Neural crest cell (in vitro differentiated cells): ENCODE results near the gene SNRNP200. TPM values are rescaled to one million over a fixed set of nuclear protein-coding genes. Genes with fewer than 3 reads are reported as not detected.
A peak's percentile ranks its signal among the peaks of the same experiment; 100 is the strongest.

Source experiments
- DNase-seq: peaks from one replicate; pipeline ENCODE4 v3.0.0; 2021; ENCODE audit warnings: low read depth, mixed read lengths, low spot score
- H3K27ac Mint-ChIP-seq: one replicate; pipeline ENCODE4 v1.8.0; 2021; ENCODE audit warnings: mild to moderate bottlenecking, mixed read lengths; ENCODE audit not compliant: unreplicated experiment
- H3K27me3 Mint-ChIP-seq: 2 replicates; pipeline ENCODE4 v1.8.0; 2021; ENCODE audit warnings: low read depth, mild to moderate bottlenecking, mixed read lengths
- H3K36me3 Mint-ChIP-seq: 2 replicates; pipeline ENCODE4 v1.8.0; 2021; ENCODE audit warnings: low read depth, mild to moderate bottlenecking, mixed read lengths
- H3K4me1 Mint-ChIP-seq: 2 replicates; pipeline ENCODE4 v1.8.0; 2021; ENCODE audit warnings: mixed read lengths
- H3K4me3 Mint-ChIP-seq: one replicate; pipeline ENCODE4 v1.8.0; 2021; ENCODE audit warnings: mild to moderate bottlenecking, mixed read lengths
- H3K9me3 Mint-ChIP-seq: 2 replicates; pipeline ENCODE4 v1.8.0; 2021; ENCODE audit warnings: mixed read lengths
- total RNA-seq: library from RNA; stranded (reverse); gene quantifications from 2 replicates; pipeline ENCODE4 v1.2.1, GENCODE V29; 2021
- TF ChIP-seq, protein P1 (sequence below): fragments of 200-600 bp; sonication (generic); conservative IDR thresholded peaks from 2 replicates; pipeline ENCODE4 v1.5.0; 2021; ENCODE audit warnings: antibody characterized with exemption, mild to moderate bottlenecking

The SNRNP200 gene
- total RNA-seq, 1 donor from 2014 or later: 250 TPM

DNA sequence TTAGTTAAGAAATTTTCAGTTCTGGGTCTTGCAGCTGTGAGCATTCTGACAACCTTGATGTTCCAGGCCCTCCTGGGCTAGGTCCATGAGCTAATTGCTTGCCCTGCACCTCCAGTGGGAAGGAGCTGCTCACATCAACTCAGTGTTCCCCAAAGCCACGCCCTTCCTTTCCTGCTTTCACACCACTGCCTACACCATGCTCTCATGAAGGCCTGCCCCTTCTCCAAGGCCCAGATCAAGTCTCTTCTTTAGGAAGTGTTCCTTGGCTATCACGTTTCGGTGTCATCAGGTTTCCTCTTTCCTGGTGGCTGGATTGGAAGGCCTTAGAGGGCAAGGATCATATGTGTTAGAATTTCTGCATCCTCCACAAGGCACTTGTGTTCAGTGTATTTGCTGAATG, 58.3 kb downstream of the SNRNP200 start:
- no peak for DNase-seq
- no peak overlapping the region for H3K4me3 Mint-ChIP-seq
- no peaks in the 10 kb centered on the region for H3K27me3 Mint-ChIP-seq
- no peaks in the 10 kb centered on the region for H3K9me3 Mint-ChIP-seq
- H3K4me1 Mint-ChIP-seq: peaks cover 14% of the 10 kb centered on the region
- H3K27ac Mint-ChIP-seq: no peak overlapping the region
- H3K36me3 Mint-ChIP-seq: no peaks in the 10 kb centered on the region
- TF ChIP-seq, protein P1, sequence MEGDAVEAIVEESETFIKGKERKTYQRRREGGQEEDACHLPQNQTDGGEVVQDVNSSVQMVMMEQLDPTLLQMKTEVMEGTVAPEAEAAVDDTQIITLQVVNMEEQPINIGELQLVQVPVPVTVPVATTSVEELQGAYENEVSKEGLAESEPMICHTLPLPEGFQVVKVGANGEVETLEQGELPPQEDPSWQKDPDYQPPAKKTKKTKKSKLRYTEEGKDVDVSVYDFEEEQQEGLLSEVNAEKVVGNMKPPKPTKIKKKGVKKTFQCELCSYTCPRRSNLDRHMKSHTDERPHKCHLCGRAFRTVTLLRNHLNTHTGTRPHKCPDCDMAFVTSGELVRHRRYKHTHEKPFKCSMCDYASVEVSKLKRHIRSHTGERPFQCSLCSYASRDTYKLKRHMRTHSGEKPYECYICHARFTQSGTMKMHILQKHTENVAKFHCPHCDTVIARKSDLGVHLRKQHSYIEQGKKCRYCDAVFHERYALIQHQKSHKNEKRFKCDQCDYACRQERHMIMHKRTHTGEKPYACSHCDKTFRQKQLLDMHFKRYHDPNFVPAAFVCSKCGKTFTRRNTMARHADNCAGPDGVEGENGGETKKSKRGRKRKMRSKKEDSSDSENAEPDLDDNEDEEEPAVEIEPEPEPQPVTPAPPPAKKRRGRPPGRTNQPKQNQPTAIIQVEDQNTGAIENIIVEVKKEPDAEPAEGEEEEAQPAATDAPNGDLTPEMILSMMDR: no peak

DNA sequence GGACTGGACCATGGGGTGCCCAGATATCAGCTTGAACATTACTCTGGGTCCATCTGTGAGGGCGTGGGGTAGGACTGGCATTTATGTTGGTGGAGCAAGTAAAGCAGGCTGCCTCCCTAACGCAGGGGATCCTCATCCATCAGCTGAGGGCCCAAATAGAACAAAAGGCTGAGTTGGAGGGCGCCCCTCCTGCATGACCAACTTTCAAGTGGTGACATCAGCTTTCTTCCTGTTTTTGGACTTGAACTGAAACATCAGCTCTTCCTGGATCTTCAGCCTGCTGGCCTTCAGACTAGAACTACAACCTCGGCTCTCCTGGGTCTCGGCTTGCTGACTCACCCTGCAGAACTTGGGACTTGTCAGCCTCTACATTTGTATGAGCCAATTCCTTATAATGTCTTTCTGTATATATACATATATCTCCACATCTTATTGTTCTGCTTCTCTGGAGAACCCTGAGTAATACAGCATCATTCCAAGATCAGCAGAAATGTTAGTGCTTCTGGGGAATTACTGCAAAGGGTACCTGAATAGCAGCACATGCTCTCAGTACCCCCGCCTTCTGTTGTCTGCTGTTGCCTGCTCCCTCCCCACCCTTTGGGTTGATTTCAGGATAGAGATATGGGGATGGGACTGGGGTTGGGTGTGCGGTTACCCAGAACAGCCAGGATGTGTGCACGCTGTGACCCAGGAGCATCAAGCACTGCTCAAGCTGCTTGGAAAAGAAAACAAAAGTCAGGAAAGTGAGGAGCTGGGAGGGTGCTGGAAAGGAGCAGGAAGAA, 59.5 kb downstream of the SNRNP200 start:
- DNase-seq: no peak
- Mint-ChIP-seq H3K9me3 (no peaks in the 10 kb centered on the region), H3K4me3 (no peak overlapping the region), H3K4me1 (peaks cover 14% of the 10 kb centered on the region), H3K27ac (peak overlapping the region; percentile 5), H3K27me3 (no peaks in the 10 kb centered on the region), H3K36me3 (no peaks in the 10 kb centered on the region)
- TF ChIP-seq, protein P1: no peak

GRCh38 chr2:96243843-96244242, 61.5 kb downstream of the SNRNP200 start:
- H3K27me3 Mint-ChIP-seq: no peaks in the 10 kb centered on the region
- no peak overlapping the region for H3K4me3 Mint-ChIP-seq

GRCh38 chr2:96241900-96242611, 63.3 kb downstream of the SNRNP200 start:
- no peak for DNase-seq
- H3K36me3 Mint-ChIP-seq: no peaks in the 10 kb centered on the region
- H3K9me3 Mint-ChIP-seq: no peaks in the 10 kb centered on the region
- peak overlapping the region; percentile 92 for H3K27ac Mint-ChIP-seq
- TF ChIP-seq, protein P1: no peak
- H3K27me3 Mint-ChIP-seq: no peaks in the 10 kb centered on the region
- no peak overlapping the region for H3K4me3 Mint-ChIP-seq
- H3K4me1 Mint-ChIP-seq: peaks cover 14% of the 10 kb centered on the region

More at GRCh38 chr2:96243843-96244242, 61.5 kb downstream of the SNRNP200 start:
- H3K36me3 Mint-ChIP-seq: no peaks in the 10 kb centered on the region
- H3K9me3 Mint-ChIP-seq: no peaks in the 10 kb centered on the region
- peaks cover 14% of the 10 kb centered on the region for H3K4me1 Mint-ChIP-seq
- DNase-seq: no peak
- TF ChIP-seq, protein P1: no peak
- H3K27ac Mint-ChIP-seq: no peak overlapping the region

GRCh38 chr2:96241227-96241626, 64.1 kb downstream of the SNRNP200 start:
- TF ChIP-seq, protein P1: no peak
- H3K27me3 Mint-ChIP-seq: no peaks in the 10 kb centered on the region
- no peak overlapping the region for H3K4me3 Mint-ChIP-seq
- no peaks in the 10 kb centered on the region for H3K9me3 Mint-ChIP-seq
- no peaks in the 10 kb centered on the region for H3K36me3 Mint-ChIP-seq
- no peak overlapping the region for H3K27ac Mint-ChIP-seq
- DNase-seq: no peak
- peaks cover 14% of the 10 kb centered on the region for H3K4me1 Mint-ChIP-seq
